Measurements from ENCODE around the gene BRD7. TPM values are rescaled to one million over a fixed set of nuclear protein-coding genes. Genes with fewer than 3 reads are reported as not detected.

The BRD7 gene
- total RNA-seq, 1 donor from 2014 or later, result 61.6 TPM

DNA sequence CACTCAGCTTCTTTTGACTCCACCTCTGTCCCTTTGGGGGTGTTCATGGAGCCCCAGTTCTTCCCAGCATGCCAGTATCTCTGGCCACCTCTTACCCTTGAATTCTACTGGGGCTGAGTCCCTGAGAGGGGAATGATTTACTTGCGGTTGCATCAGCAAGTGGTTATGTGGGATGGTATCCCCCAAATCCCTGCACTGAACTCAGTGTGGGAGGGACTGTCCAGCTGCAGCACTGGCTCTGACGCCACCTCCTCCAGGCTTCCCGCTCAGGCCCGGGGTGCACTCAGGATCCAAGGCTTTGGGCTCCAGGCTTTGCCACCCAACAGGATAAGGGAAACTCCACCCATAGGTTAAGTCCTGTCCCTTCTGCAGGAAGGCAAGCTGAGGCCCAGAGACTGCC is 21.1 kb upstream of the BRD7 start:
- no peak for DNase-seq (ENCODE audit: low spot score)

GRCh38 chr16:50388496-50388895 is 19.7 kb upstream of the BRD7 start:
- no peak for DNase-seq (ENCODE audit: low spot score)

GRCh38 chr16:50386774-50387173 is 18.0 kb upstream of the BRD7 start:
- DNase-seq (ENCODE audit: low spot score), result no peak

DNA sequence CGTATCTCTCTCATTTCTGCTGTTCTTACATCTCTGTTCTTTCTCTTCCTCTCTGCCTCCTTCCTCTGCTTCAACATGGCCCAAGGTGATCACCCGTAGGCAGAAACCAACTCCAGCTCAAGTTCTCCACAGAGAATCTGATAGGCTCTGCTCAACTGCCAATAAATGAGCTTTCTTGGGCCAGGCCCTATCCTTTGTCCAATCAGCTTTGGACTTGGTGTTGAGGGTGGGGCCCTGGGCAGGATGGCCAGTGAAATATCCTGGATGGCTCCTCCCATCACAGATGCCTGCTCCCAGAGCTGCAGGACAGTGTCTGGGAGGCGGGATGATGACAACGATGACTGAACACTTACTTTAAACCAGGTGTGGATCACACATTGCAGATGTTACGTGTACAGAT is 17.4 kb upstream of the BRD7 start:
- no peak for DNase-seq (ENCODE audit: low spot score)

- peak; percentile 42 for DNase-seq (ENCODE audit: low spot score)
Observed at GRCh38 chr16:50384500-50385135, 15.8 kb upstream of the BRD7 start.

DNA sequence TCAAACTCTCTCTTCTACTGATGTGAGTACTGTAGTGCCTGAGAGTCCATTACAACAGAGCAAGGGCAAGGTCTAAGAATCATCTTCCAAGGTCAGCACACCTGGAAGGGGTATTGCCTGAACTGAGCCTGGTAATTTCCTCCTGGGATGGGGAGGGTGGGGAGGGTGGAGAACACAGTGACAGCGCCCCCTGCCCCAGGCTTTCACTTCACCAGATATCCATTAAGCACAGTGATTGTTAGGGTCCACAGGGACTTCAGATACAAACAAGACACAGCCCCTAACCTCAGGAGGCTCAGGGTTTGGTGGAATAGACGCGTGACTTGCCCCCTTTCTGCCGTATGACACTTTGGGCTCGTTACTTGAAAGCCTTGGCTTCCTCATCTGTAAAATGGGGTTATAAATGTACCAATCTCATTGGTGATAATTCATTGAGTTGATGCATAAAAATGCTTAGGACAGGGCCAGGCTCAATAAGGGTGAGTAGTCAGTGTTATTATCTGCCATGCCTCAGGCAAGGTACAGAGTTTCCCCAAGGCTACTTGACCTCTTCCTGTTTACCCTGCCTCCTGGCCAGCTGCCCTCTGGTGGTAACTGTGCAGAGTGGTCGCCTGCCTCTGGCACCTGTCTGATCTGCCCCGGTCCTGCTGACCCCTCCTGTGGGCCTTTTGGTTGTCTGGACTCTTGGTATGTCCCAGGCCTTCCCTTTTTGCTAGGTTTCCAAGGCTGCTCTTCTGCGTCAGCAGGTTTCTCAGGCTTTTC is 13.1 kb upstream of the BRD7 start:
- DNase-seq (ENCODE audit: low spot score), result no peak

DNA sequence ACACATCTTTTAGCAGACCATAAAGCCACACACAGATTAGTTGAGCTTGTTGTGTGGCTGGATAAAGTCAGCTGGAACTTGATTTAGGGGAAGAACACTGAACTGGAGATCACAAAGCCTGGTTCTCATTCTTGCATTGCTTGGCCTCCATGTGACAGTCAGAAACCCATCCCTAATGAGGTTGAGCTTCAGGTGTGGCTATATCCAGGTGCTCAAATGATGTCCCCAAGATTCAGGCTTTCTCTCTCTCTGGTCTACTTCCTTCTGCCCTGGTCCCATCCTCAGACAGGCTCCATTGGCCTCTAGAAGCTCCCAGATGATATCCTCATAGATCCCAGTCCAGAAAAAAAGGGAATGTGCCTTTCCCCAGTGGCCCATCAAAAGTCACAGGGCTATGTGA is 9.6 kb upstream of the BRD7 start:
- no peak for DNase-seq (ENCODE audit: low spot score)

DNA sequence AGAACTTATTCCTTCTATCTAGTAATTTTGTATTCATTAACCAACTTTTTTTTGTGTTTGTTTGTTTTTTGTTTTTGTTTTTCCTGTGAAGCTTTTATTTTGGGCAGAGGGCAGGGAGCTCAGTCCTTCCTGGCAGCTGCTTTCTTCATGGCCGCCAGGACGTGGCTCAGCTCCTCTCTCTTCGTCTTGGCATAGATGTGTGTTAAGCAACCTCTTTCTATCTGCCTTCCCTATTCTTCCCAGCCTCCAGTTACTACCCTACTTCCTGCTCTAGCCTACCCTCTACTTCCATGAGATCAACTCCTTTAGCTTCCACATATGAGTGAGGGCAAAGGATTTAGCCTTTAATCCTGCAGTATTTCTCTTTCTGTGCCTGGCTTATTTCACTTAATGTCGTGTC is 8.2 kb upstream of the BRD7 start:
- DNase-seq (ENCODE audit: low spot score), result no peak

DNA sequence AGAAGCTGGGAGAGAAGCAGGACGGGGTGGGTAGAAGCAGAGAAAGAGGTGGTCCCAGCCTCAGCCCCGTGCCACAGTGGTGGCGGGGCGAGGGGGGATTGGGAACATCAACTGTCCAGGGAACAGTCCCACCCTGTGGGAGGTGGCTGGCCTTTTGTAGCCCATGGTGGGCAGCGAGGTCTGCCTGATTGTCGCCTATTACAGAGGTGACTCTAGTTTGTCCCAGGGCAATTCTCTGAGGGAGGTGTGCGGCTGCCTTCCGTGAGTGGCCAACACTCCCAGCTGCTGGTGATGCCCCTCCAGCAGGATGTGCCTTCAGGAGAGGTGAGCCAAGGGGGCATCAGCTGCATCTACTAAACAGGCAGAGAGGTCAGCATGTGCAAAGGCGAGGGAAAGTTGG is 5.0 kb upstream of the BRD7 start:
- no peak for DNase-seq (ENCODE audit: low spot score)

- DNase-seq (ENCODE audit: low spot score), result no peak
Observed at GRCh38 chr16:50373345-50373701, 4.5 kb upstream of the BRD7 start.

DNA sequence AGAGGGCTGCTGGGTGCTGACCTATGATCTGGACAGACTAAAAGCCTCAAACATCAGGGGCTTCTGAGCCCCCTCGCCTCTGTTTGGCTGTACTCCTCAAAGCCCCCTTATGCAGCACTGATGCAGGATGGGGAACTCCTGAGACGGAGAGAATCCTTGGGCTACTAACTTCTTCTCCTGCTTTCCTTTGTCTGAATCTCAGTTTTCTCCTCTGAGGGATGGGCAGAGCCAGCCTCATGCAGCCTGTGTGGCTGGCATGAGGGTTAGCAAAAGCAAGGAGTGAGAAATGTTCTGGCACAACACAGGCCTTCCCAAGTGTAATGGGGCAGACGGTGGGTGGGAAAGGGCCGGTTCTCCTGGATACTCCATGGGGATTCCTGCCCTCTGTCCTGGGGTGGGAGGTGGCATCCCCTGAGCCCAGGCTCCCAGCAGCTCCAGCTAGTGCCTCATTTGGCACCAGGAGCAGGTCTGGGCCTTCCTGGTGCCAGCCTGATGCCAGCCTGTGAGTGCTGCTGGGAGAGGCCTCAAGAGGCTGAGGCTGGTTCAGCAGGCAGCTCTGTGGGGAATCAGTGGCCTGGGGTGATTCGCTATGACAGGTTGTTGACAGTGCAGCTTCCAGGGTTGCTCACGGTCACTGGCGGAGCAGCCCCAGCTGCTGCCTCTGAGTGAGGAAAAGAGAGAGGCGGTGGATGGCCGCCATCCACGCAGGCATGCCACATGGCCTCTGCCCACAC is 4.0 kb upstream of the BRD7 start:
- no peak for DNase-seq (ENCODE audit: low spot score)

GRCh38 chr16:50371936-50372595 is 3.3 kb upstream of the BRD7 start:
- peak; percentile 56 for DNase-seq (ENCODE audit: low spot score)

GRCh38 chr16:50371036-50371716 is 2.4 kb upstream of the BRD7 start:
- DNase-seq (ENCODE audit: low spot score), result no peak

- DNase-seq (ENCODE audit: low spot score), result peak; percentile 70
Observed at GRCh38 chr16:50369133-50369804, 481 bp upstream of the BRD7 start.

- DNase-seq (ENCODE audit: low spot score), result no peak
Observed at GRCh38 chr16:50367777-50368409, 895 bp downstream of the BRD7 start.

GRCh38 chr16:50365791-50366575 is 2.8 kb downstream of the BRD7 start:
- DNase-seq (ENCODE audit: low spot score), result no peak

DNA sequence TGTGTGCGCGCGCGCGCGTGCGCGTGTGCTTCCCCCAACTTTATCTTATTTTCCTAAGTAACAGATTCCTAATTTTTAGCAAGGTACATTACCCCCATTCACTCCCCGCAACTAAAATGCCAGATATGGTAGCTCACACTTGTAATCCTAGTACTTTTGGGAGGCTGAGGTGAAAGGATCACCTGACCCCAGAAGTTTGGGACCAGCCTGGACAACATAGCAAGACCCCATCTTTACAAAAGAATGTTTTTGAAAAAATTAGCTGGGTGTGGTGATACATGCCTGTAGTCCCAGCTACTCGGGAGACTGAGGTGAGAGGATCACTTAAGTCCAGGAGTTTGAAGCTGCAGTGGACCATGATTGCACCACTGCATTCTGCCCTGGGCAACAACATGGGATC is 5.1 kb downstream of the BRD7 start:
- no peak for DNase-seq (ENCODE audit: low spot score)

- no peak for DNase-seq (ENCODE audit: low spot score)
Observed at GRCh38 chr16:50360779-50361178, 8.0 kb downstream of the BRD7 start.

DNA sequence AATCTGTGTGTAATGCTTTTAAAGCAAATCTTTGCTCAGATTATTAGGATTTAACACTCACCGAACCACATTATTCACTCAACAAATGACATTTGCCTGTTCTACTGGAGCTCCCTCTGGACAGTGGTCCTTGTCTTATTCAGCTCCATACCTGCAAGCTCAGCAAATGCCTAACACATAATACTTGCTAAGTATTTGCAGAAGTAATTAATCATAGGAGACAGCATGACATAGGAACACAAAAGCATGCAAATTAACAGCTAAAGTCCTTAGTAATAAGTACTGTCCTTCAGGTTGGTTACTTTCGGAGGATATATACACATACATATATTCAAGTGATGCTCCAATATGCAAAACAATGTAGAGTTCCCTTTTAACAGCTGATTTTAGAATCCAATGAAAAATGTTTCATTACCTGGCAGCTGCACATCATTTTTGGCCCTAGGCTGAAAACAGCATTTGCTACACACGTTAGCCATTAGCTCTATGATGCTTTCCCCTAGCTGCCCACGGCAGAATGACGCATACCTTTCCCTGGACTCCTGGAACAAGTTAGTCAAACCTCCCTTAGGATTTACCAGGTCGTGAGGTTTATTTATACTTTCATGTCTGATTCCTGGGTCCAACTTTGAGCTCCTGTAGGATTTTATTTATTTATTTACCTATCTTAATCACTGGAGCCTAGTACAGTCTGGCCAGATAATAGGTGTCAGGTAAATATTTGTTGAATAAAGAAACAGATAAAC is 8.6 kb downstream of the BRD7 start:
- DNase-seq (ENCODE audit: low spot score), result no peak
